Amygdala (tissue), 56 donors: ENCODE data around the gene TP53TG3F.
"Not testable (repeated sequence)": the region's sequence is repeated elsewhere in the genome, so short reads cannot be mapped to it uniquely, and the experiment has no call there.

Source experiments
- DNase-seq, 56 donors: peaks; one replicate each; lab custom pipeline; 2025; lab: John Stamatoyannopoulos, UW

TP53TG3F gene, protein sequence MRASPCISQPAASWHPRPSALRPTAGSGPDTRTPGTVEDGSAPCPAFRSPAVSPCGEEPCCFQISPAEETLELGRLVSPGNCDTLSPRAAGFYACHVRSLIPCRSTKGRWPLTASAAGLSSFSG

DNA sequence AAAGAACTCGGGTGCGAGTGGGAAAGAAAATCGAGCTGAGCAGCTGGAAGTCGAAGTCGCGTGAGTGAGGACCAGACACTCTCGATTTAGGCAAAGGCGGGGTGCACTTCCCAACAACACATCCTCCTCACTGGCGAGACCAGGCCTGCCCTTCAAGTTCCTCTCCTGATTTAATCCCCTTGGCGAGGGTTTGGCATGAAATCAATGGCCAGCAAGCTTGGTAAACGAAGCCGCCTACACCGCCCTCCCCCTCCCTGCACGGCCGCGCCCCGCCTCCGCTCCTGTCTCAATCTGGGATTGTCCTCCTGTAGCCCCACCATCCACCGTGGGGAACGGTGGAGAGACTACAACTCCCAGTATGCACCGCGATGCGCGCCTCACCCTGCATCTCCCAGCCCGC, at the start of gene TP53TG3F:
Gene TP53TG3F (plus strand): TSS at position 301 of the 400 bp plus-strand sequence. CDS start 68 bp downstream, at position 369.
- DNase-seq = not testable (repeated sequence)

DNA sequence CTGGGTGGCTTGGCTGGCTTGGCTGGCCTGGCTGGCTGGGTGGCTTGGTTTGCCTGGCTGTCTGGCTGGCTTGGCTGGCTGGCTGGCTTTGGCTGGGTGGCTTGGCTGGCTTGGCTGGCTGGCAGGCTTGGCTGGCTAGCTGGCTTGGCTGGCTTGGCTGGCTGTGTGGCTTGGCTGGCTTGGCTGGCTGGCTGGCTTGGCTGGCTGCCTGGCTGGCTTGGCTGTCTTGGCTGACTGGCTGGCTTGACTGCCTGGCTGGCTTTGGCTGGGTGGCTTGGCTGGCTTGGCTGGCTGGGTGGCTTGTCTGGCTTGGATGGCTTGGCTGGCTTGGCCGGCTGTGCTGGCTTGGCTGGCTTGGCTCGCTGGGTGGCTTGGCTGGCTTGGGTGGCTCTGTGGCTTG, 32.2 kb downstream of the TP53TG3F start:
- DNase-seq = not testable (repeated sequence)

DNA sequence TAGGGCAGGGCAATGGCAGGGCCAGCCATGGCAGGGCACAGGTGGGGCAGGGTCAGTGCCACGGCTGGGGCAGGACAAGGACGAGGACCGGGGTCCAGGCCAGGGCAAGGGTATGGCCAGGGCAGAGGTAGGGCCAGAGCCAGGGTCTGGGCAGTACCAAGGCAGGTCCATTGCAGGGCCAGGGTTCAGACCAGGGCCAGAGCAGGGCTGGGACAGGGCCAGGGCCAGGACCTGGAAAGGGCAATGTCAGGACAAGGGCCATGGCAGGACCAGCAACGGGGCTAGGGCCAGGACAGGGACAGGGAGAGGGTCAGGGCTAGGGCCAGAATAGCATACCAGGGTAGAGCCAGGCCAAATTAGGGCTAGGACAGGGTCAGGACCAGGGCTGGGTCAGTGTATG, 47.8 kb downstream of the TP53TG3F start:
- DNase-seq = not testable (repeated sequence)

DNA sequence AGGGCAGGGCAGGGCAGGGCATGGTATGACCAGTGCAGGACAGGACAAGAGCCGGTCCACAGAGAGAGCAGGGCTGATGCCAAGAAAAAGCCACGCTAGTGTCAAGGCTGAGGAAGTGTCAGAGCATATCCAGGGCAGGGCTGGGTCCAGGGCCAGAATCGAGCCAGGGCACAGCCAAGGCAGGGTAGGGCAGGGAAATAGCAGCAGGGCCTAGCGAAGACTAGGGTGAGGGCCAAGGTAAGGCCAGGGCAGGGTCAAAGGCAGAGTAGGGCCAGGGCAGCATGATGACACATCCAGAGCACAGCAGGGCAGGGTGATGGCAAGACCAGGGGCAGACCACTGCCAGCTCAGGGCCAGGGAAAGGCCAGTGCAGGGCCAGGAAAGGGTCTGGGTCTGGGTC, 49.7 kb downstream of the TP53TG3F start:
- not testable (repeated sequence) for DNase-seq

DNA sequence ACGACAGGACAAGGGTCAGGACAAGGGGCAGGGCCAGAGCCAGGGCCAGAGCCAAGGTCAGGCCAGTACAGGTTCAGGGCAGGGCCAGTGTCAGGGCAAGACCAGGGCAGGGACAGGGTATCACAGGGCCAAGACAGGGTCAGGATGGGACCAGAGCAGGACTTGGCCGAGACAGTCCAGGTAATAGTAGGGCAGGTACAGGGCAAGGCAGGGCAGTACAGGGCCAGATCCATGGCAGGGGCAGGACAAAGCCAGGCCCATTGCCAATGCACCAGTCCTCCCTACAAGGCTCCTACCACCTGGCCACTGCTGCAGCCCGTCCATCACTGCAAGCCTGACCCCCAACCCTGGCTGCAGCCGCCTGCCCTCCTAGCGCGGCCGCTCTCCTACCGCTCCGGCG, 50.5 kb downstream of the TP53TG3F start:
- DNase-seq = not testable (repeated sequence)
